Measurements from ENCODE around the gene LDB2. TPM values are rescaled to one million over a fixed set of nuclear protein-coding genes. Genes with fewer than 3 reads are reported as not detected.

Gene LDB2
- total and polyA plus RNA-seq, 2 of the 8 experiments (the other 6 are each of a cell fraction or from before 2014, with no cell fraction given): 57.0 to 140 TPM

- no peak overlapping the region for H2BK5ac ChIP-seq (ENCODE audit: low read depth, low read length)
- H3K4me1 ChIP-seq (replicated peaks in 1 of 4; ENCODE audit: control insufficient read depth in 3 of 4, insufficient read depth in 4 of 4, low read length in 3 of 4): no peaks in the 10 kb centered on the region
- H2BK15ac ChIP-seq (ENCODE audit: low read length): no peak overlapping the region
- H2BK120ac ChIP-seq (replicated peaks; ENCODE audit: low read depth, low read length): no peak overlapping the region
- no peaks in the 10 kb centered on the region for H3K36me3 ChIP-seq (ENCODE audit: control insufficient read depth in 2 of 4, insufficient read depth in 4 of 4, low read length in 3 of 4)
- H3K27ac ChIP-seq (ENCODE audit: low read depth, low read length): no peak overlapping the region
- no peak overlapping the region for H3K56ac ChIP-seq (replicated peaks; ENCODE audit: insufficient read length, low read depth, low read length)
- no peak overlapping the region for H2AFZ ChIP-seq (ENCODE audit: low read length)
- no peaks in the 10 kb centered on the region for H3K79me1 ChIP-seq (ENCODE audit: low read depth, low read length)
- H2AK5ac ChIP-seq (ENCODE audit: low read depth, low read length): no peak overlapping the region
- H3K23ac ChIP-seq (ENCODE audit: insufficient read length): no peak overlapping the region
- no peak overlapping the region for H3K18ac ChIP-seq (ENCODE audit: extremely low read depth, low read length)
- POLR2A ChIA-PET (ENCODE audit: partially characterized antibody): no interaction called here
- CTCF ChIA-PET (ENCODE audit: partially characterized antibody): interaction anchor here (0.6 to 1.3 kb wide), 2 partner anchors 37 to 145 kb away, joined by 3 to 5 read pairs; no protein-coding TSS in a partner anchor
- H3K4me2 ChIP-seq (ENCODE audit: insufficient read depth in 1 of 2, low read depth in 2 of 2, low read length in 2 of 2): no peak overlapping the region
- H3K4ac ChIP-seq (replicated peaks; ENCODE audit: insufficient read length, low read depth, low read length): no peak overlapping the region
- H3K9me3 ChIP-seq (ENCODE audit: insufficient read depth in 2 of 2, low read depth in 1 of 2, low read length in 1 of 2): peaks cover 0 to 3% of the 10 kb centered on the region in 2 experiments; a peak in 1 of 4 replicates
- H4K91ac ChIP-seq (replicated peaks; ENCODE audit: insufficient read length, low read length): no peak overlapping the region
- no peaks in the 10 kb centered on the region for H4K20me1 ChIP-seq (replicated peaks in 1 of 2; ENCODE audit: control insufficient read depth in 1 of 2, insufficient read depth in 2 of 2, low read length in 2 of 2)
- no peak overlapping the region for H2BK12ac ChIP-seq (ENCODE audit: low read depth, low read length)
- no peak overlapping the region for H4K8ac ChIP-seq (ENCODE audit: extremely low read depth, insufficient read depth, low read length)
- DNase-seq (ENCODE audit: low read depth in 1 of 2, low spot score in 2 of 2) (no peak), FAIRE-seq (no peak)
- H3K4me3 ChIP-seq (ENCODE audit: extremely low read depth in 1 of 4, insufficient read depth in 2 of 4, low read depth in 3 of 4, low read length in 4 of 4): no peak overlapping the region
- H3K23me2 ChIP-seq (ENCODE audit: low read depth, low read length): no peaks in the 10 kb centered on the region
- H3K9ac ChIP-seq (replicated peaks in 1 of 4; ENCODE audit: extremely low read depth in 1 of 4, low read depth in 3 of 4, low read length in 3 of 4): no peak overlapping the region
- no peak overlapping the region for H4K5ac ChIP-seq (ENCODE audit: insufficient read length, low read depth, low read length)
- peaks cover 0 to 2% (median 0%) of the 10 kb centered on the region in 4 experiments; a peak in 1 of 7 replicates for H3K27me3 ChIP-seq (replicated peaks in 1 of 4; ENCODE audit: control insufficient read depth in 3 of 4, extremely low read depth in 1 of 4, insufficient read depth in 3 of 4, low read length in 3 of 4)
- no peaks in the 10 kb centered on the region for H3K79me2 ChIP-seq (ENCODE audit: control insufficient read depth in 1 of 2, insufficient read depth in 2 of 2, low read length in 2 of 2)
- 58% methylated on average over 2 of the region's 2 CpGs; no CpG with 5 or more reads in 1 of the 2 experiments for WGBS, 2 experiments (ENCODE audit: extremely low coverage in 1 of 2, insufficient coverage in 1 of 2, insufficient read length in 1 of 2, insufficient replicate concordance in 2 of 2, low coverage in 1 of 2, low lambda C conversion rate in 2 of 2, missing lambda C conversion rate in 1 of 2)
- no peak overlapping the region for H2BK20ac ChIP-seq (ENCODE audit: low read length)
- no peak overlapping the region for H3K14ac ChIP-seq (ENCODE audit: insufficient read length)
- TF ChIP-seq RFX5 (IDR thresholded peaks at IDR 0.05; ENCODE audit: borderline replicate concordance, low read depth, low read length) (no peak), FOSL1 (IDR thresholded peaks at IDR 0.05; ENCODE audit: insufficient read depth, low read depth, low read length) (no peak), CREB1 (IDR thresholded peaks at IDR 0.05) (no peak), MAFK (IDR thresholded peaks at IDR 0.05; ENCODE audit: low read depth, low read length) (no peak), E2F6 (IDR thresholded peaks at IDR 0.05) (no peak), SUZ12 (IDR thresholded peaks at IDR 0.05; ENCODE audit: low read length) (no peak), ASH2L (IDR thresholded peaks at IDR 0.05; ENCODE audit: low read length) (no peak), KDM4A (IDR thresholded peaks at IDR 0.05; ENCODE audit: low read depth, low read length, severe bottlenecking) (no peak), NRF1 (IDR thresholded peaks at IDR 0.05; ENCODE audit: low read depth, low read length) (no peak), CBX5 (IDR thresholded peaks at IDR 0.05; ENCODE audit: low read depth, low read length) (no peak), BACH1 (IDR thresholded peaks at IDR 0.05; ENCODE audit: low read length) (no peak)
Observed at GRCh38 chr4:16480011-16480410, 418.4 kb downstream of the LDB2 start.

Data from H1 (cell line).